ENCODE measurements around the gene ZNF274.

GRCh38 chr19:58204566-58204965 is 21.7 kb downstream of the ZNF274 start:
- no peak for TF ChIP-seq EP300 (IDR thresholded peaks at IDR 0.05)
- no peak for TF ChIP-seq CTCF (IDR thresholded peaks at IDR 0.05)
